ENCODE results near the gene DRD5.
"Not testable (repeated sequence)": the region's sequence is repeated elsewhere in the genome, so short reads cannot be mapped to it uniquely, and the experiment has no call there.

DNA sequence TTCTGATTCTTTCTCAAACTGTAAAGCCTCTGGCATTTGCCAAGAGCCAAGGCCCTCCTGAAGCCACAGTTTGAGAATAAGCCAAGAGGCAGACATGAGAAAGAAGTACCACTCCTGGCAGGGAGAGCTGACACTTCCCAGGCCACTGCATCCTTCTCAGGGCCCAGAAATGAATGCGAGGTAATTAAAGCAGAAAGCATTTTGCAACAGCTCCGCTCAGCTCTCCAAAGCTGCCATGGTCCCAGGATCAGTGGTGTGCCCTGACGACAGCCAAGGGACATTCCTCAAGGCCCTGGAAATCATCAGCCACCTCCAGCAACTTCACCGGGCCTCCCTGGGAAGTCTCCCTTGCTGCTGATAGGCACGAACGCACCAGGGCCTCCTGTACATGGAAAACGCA, 44.2 kb upstream of the DRD5 start:
- not testable (repeated sequence) for TF ChIP-seq EZH2phosphoT487 (IDR thresholded peaks at IDR 0.05; ENCODE audit: insufficient read depth, low read depth); EZH2 (IDR thresholded peaks at IDR 0.05; ENCODE audit: insufficient read depth, poor library complexity, severe bottlenecking)

Data from GM23248 (cell line).